DOHH2 (cell line): ENCODE measurements around the gene RPL23.

Experiments used
- EZH2phosphoT487 ChIP-seq: fragments of 200-600 bp; sonication (generic); IDR thresholded peaks from 2 replicates; pipeline ENCODE4 v1.6.1; 2017; ENCODE audit warnings: borderline replicate concordance, mild to moderate bottlenecking, antibody characterized with exemption, low read length, moderate library complexity, mixed read lengths
- TF ChIP-seq, protein P1 (sequence below): fragments of 200-600 bp; sonication (generic); IDR thresholded peaks from one replicate; pipeline ENCODE4 v1.5.1; 2014; ENCODE audit warnings: antibody characterized with exemption, mild to moderate bottlenecking, low read depth, low read length; ENCODE audit not compliant: poor library complexity, severe bottlenecking

DNA sequence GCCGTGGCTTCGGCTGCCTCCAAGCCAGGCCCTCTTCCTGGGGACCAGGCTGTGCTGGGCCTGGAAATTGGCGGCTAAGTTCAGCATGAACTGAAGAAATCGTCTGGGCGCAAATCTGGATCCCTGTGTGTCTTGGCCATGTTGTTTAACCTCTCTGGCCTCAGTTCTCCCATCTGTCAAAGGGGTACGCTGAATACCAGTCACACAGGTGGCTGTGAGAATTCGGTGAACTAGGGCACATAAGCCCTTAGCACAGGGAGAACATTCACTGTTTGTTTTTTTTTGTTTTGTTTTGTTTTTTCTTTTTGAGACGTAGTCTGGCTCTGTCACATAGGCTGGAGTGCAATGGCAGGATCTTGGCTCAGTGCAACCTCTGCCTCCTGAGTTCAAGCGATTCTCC, 35.3 kb upstream of the RPL23 start:
- TF ChIP-seq, protein P1, sequence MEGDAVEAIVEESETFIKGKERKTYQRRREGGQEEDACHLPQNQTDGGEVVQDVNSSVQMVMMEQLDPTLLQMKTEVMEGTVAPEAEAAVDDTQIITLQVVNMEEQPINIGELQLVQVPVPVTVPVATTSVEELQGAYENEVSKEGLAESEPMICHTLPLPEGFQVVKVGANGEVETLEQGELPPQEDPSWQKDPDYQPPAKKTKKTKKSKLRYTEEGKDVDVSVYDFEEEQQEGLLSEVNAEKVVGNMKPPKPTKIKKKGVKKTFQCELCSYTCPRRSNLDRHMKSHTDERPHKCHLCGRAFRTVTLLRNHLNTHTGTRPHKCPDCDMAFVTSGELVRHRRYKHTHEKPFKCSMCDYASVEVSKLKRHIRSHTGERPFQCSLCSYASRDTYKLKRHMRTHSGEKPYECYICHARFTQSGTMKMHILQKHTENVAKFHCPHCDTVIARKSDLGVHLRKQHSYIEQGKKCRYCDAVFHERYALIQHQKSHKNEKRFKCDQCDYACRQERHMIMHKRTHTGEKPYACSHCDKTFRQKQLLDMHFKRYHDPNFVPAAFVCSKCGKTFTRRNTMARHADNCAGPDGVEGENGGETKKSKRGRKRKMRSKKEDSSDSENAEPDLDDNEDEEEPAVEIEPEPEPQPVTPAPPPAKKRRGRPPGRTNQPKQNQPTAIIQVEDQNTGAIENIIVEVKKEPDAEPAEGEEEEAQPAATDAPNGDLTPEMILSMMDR, result no peak
- no peak for TF ChIP-seq EZH2phosphoT487
